Esophagus muscularis mucosa (tissue), 4 donors: ENCODE data around the gene TMEM79. TPM values are rescaled to one million over a fixed set of nuclear protein-coding genes. Genes with fewer than 3 reads are reported as not detected.

Experiments
- DNase-seq: peaks from one replicate; pipeline ENCODE4 v3.0.0-alpha.2; 2017; ENCODE audit errors: extremely low spot score
- H3K27ac ChIP-seq, 4 donors: fragments of 200-600 bp; sonication (generic); replicated peaks in 1 of 4; 1 replicate in 3 of 4; 2 replicates in 1 of 4; pipeline ENCODE4 v1.5.1; 2016 to 2019; ENCODE audit warnings: mild to moderate bottlenecking in 1 of 4
- H3K27me3 ChIP-seq, 4 donors: fragments of 200-600 bp; sonication (generic); one replicate each; pipeline versions ENCODE4 v1.5.1 to v1.6.0; 2016 to 2019
- H3K36me3 ChIP-seq, 4 donors: fragments of 200-600 bp; sonication (generic); one replicate each; pipeline ENCODE4 v1.5.1; 2016 to 2019
- H3K4me1 ChIP-seq, 4 donors: fragments of 200-600 bp; sonication (generic); one replicate each; pipeline ENCODE4 v1.5.1; 2016 to 2019
- H3K4me3 ChIP-seq, 4 donors: fragments of 200-600 bp; sonication (generic); 1 replicate in 2 of 4; 2 replicates in 2 of 4; pipeline ENCODE4 v1.5.1; 2016 to 2019; ENCODE audit warnings: mild to moderate bottlenecking in 4 of 4, moderate library complexity in 1 of 4
- H3K9me3 ChIP-seq, 4 donors: fragments of 200-600 bp; sonication (generic); 1 replicate in 3 of 4; 2 replicates in 1 of 4; pipeline ENCODE4 v1.5.1; 2016 to 2019
- CTCF ChIP-seq, 3 experiments: fragments of 200-600 bp in 2 of 3; fragments of 450-650 bp in 1 of 3; sonication (generic) in 2 of 3; IDR thresholded peaks; one replicate each; pipeline ENCODE4 v1.5.1; 2017 to 2019; ENCODE audit warnings: antibody characterized with exemption in 3 of 3, mild to moderate bottlenecking in 2 of 3, moderate library complexity in 1 of 3
- EP300 ChIP-seq: sonication (generic); formaldehyde crosslinking; IDR thresholded peaks from one replicate; pipeline ENCODE4 v1.6.1; 2017; ENCODE audit warnings: antibody characterized with exemption
- POLR2A ChIP-seq: fragments of 450-650 bp; IDR thresholded peaks from one replicate; pipeline ENCODE4 v1.6.1; 2017; ENCODE audit warnings: antibody characterized with exemption, moderate library complexity, mild to moderate bottlenecking, low read depth
- POLR2AphosphoS5 ChIP-seq, 2 donors: sonication (generic); formaldehyde crosslinking; IDR thresholded peaks; one replicate each; pipeline ENCODE4 v1.6.1; 2017; ENCODE audit warnings: antibody characterized with exemption in 2 of 2
- WGBS: methylation state at CpG from one replicate; pipeline ENCODE4 v1.1.5; 2018; 5-methylcytosine and 5-hydroxymethylcytosine counted together
- intact Hi-C: fragments of 100-400 bp; cut with DNase I; formaldehyde crosslinking; loops from one replicate; pipeline ENCODE4 v1.15.1; 2023
- total RNA-seq, 4 donors: library from RNA; depleted of rRNA; stranded (reverse); fragments of >200 nt; gene quantifications; one replicate each; pipeline versions ENCODE4 v1.1.0 to v1.2.1, GENCODE V29; 2016

The TMEM79 gene
- total RNA-seq, 4 donors from 2014 or later = 0.99 to 3.2 (median 1.9) TPM

DNA sequence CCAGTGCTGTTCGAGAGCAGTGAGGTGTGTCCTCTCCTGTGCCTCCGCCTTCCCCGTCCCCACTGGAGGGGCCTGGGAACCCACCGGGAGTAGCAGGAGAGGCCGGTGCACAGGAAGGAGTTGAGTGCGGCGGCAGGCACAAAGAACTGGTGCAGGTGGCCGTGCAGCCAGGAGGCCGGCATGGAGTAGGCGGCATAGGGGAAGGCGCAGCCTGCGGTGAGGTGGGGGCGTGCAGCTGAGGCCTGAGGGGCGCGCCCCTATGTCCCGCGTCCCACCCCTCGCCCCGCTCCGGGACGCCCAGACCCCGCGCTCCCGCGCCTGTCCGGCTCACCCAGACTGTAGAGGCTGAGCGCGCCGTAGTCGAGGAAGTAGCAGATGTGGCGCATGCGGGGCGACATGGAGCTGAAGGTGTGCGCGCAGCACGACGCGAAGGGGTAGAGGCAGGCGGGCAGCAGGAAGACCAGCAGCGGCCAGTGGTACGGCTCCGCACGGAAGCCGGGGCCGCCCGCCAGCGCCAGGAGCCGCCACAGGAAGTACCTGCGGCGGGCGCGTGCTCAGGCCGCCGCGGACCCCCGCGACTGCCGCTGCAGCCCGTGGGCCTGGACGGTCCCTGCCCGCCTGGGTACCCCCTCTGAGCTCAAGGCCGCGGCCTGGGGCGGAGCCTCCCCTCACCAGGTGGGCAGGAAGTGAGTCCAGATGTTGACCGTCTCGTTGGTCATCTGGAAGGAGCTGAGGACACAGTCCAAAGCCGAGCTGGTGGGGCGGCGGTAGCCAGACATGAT is 38.5 kb upstream of the TMEM79 start:
- no peak overlapping the region for H3K27ac ChIP-seq
- peaks cover 28 to 39% (median 32%) of the 10 kb centered on the region in 4 donors for H3K4me1 ChIP-seq
- intact Hi-C loops = no loop called here
- peak overlapping the region; percentile 35 to 52 (median 38) for H3K4me3 ChIP-seq
- peaks cover 0 to 33% (median 8%) of the 10 kb centered on the region in 4 donors for H3K27me3 ChIP-seq
- 17% methylated on average over 4 of the region's 69 CpGs for WGBS
- H3K9me3 ChIP-seq = no peaks in the 10 kb centered on the region
- DNase-seq = no peak
- TF ChIP-seq POLR2A = no peak
- TF ChIP-seq POLR2AphosphoS5 (IDR thresholded peaks at IDR 0.05) = peak in 1 of 2 donors; percentile 24
- H3K36me3 ChIP-seq = peaks cover 5 to 38% (median 31%) of the 10 kb centered on the region in 4 donors

DNA sequence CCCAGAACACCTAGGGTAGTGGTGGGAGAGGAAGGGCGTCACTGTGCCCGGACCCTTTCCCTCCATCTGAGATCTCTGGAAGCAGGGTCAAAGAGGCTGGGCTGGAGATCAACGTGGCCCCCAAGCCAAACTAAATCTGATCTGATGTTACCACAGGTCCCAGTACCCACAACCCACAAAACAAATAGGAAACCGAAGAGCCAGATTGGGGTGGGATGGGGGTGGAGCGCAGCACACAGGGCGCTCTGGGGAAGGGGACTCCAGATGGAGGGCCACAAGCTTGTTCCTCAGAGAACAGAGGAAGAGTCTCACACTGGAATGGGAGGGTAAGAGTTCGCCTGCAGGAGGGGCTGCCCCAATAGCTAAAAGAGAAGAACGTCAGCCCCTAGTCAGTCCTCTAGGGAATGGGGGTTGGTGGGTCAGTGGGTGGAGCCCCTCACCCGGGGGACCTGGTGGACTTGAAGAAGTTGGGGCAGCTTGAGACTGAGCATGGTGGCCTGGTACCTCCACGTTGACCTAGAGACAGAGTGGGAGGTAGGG is 37.8 kb upstream of the TMEM79 start:
- Histone ChIP-seq H3K4me3 (peak overlapping the region in 3 of 4 donors; percentile 37 to 52 (median 38)), H3K36me3 (peaks cover 12 to 40% (median 31%) of the 10 kb centered on the region in 4 donors)
- WGBS = 65% methylated on average over 10 of the region's 10 CpGs

DNA sequence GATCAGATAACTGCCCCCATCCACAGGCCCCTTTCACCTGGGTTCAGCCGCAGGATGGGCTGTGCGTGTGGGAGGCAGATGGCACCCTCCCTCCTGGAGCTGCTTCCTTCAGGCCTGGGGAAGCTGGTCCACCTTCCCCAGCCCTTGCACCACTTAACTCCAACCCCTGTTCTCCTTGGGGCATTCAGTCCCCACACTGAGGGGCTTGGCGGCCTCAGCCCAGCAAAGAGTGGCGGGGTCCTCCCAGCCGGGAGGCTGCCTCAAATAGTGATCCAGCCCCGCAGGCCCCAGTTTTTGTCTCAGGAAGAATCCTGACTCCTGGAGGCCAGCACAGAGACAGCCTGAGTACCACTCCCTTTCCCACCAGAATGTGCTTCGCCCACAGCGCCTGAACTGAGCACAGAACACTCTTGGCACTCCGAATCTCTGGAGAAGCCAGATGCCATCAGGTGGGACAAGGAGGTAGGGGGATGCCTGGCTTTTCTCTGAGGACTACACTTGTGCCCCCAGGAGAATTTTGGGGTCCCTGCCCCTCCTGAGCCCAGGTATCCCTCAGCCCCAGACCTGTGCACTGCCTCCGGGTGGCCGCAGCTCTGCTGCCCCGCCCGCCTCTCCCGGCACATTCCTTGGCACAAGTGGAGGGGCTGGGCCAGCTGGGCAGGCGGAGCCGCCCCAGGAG is 37.2 kb upstream of the TMEM79 start:
- Histone ChIP-seq H3K9me3 (no peaks in the 10 kb centered on the region), H3K36me3 (peaks cover 18 to 40% (median 34%) of the 10 kb centered on the region in 4 donors), H3K4me3 (no peak overlapping the region), H3K27me3 (peaks cover 0 to 33% (median 8%) of the 10 kb centered on the region in 4 donors), H3K27ac (no peak overlapping the region), H3K4me1 (peaks cover 30 to 39% (median 37%) of the 10 kb centered on the region in 4 donors)
- intact Hi-C loops = no loop called here
- TF ChIP-seq POLR2AphosphoS5 (IDR thresholded peaks at IDR 0.05) (no peak), POLR2A (no peak), CTCF (IDR thresholded peaks at IDR 0.05) (no peak), EP300 (no peak)
- no peak for DNase-seq
- WGBS = 57% methylated on average over 6 of the region's 16 CpGs

More for the DNA sequence above, 37.8 kb upstream of the TMEM79 start:
- Histone ChIP-seq H3K27ac (no peak overlapping the region), H3K9me3 (no peaks in the 10 kb centered on the region), H3K4me1 (peaks cover 30 to 39% (median 34%) of the 10 kb centered on the region in 4 donors), H3K27me3 (peaks cover 0 to 33% (median 8%) of the 10 kb centered on the region in 4 donors)
- intact Hi-C loops = no loop called here
- TF ChIP-seq EP300 (no peak), POLR2A (no peak), CTCF (IDR thresholded peaks at IDR 0.05) (no peak), POLR2AphosphoS5 (IDR thresholded peaks at IDR 0.05) (no peak)
- DNase-seq = no peak

DNA sequence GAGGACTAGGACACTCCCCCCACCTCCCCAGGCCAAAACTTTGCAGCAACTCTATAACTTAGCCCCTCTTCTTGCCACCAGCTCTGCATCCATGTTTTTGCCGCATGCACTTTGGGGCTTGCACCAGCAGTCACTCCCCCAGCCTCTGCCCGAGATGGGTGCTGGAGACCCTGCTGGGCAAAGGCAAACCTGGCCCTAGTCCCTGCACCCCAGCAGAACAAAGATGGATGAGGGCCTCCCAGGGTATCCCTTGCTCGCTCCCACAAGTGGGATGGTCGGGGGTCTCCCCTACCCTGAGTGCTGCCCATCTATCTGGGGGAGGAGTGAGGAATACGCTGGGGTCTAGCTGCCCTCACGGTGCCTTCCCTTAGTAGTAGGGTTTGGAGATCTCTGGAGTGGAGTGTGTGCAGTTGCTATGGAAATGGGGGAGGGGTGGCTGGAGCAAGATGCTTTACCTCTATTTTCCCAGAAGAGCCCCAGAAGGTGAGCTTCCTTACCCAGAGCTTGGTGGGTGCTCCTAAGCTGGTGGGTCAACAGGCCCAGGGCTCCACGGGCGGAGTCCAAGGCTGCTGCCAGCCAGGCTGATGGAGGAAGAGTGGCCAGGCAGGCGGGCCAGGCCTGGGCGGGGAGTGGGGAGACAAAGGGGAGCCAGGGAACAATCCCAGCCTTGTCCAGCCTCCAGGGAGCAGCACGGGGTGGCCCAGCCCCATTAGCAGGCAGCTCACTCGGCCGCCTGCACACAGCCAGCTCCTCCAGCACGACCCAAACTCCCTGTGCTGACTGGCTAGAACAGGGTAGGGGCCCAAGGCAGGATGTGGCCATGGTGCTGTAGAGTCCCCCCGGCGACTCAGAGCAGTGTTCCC is 36.4 kb upstream of the TMEM79 start, which contains the start of gene PAQR6:
Gene PAQR6 (minus strand): TSS at position 597 of the 863 bp plus-strand sequence. CDS start 1,325 bp downstream, outside the sequence.
- no peak for DNase-seq

More for the DNA sequence above, 36.4 kb upstream of the TMEM79 start, which contains the start of gene PAQR6:
- Histone ChIP-seq H3K4me1 (peaks cover 30 to 42% (median 39%) of the 10 kb centered on the region in 4 donors), H3K27ac (no peak within 1 kb of the TSS), H3K4me3 (no peak within 1 kb of the TSS), H3K9me3 (no peaks in the 10 kb centered on the region), H3K27me3 (peaks cover 0 to 33% (median 8%) of the 10 kb centered on the region in 4 donors), H3K36me3 (peaks cover 26 to 40% (median 37%) of the 10 kb centered on the region in 4 donors)
- intact Hi-C loops = no loop called here
- peak in 1 of 2 donors; percentile 34 for TF ChIP-seq POLR2AphosphoS5 (IDR thresholded peaks at IDR 0.05)
- no peak for TF ChIP-seq CTCF (IDR thresholded peaks at IDR 0.05)
- WGBS = 67% methylated on average over 6 of the region's 16 CpGs
